K562 (cell line): ENCODE data around the gene NES. TPM values are rescaled to one million over a fixed set of nuclear protein-coding genes. Genes with fewer than 3 reads are reported as not detected.

Source experiments
- ATF1 ChIP-seq, 2 experiments: fragments of 450-650 bp in 1 of 2; IDR thresholded peaks; 2 replicates each; pipeline ENCODE4 v1.6.1; 2016; ENCODE audit warnings: missing compliant biosample characterization in 1 of 2, missing genetic modification characterization in 1 of 2
- CHCHD3 ChIP-seq: fragments of 250-450 bp; sonication (Bioruptor Pico); IDR thresholded peaks from 2 replicates; pipeline ENCODE4 v2.1.2; 2022; ENCODE audit warnings: mild to moderate bottlenecking
- CHD2 ChIP-seq: IDR thresholded peaks from 2 replicates; pipeline ENCODE4 v1.6.1; 2011; ENCODE audit warnings: low read depth, low read length
- DDX20 ChIP-seq: fragments of 450-650 bp; IDR thresholded peaks from 2 replicates; pipeline ENCODE4 v1.6.1; 2016; ENCODE audit warnings: missing genetic modification characterization, low read depth, mild to moderate bottlenecking, missing compliant biosample characterization, moderate library complexity
- IRF9 ChIP-seq: fragments of 450-650 bp; IDR thresholded peaks from 2 replicates; pipeline ENCODE4 v1.6.1; 2016; ENCODE audit warnings: missing biosample characterization, missing genetic modification characterization
- NFIC ChIP-seq: fragments of 450-650 bp; IDR thresholded peaks from 2 replicates; pipeline ENCODE4 v1.6.1; 2017; ENCODE audit warnings: mild to moderate bottlenecking, inconsistent platforms
- NFYB ChIP-seq: IDR thresholded peaks from 2 replicates; pipeline ENCODE4 v1.6.1; 2011; ENCODE audit warnings: mild to moderate bottlenecking, moderate library complexity; ENCODE audit not compliant: insufficient read length; ENCODE audit errors: extremely low read depth
- PHF8 ChIP-seq: fragments of 200-600 bp; sonication (generic); IDR thresholded peaks from 2 replicates; pipeline ENCODE4 v1.6.1; 2012; ENCODE audit warnings: mixed run types, mild to moderate bottlenecking, inconsistent platforms, low read length, moderate library complexity, borderline replicate concordance
- PRPF4 ChIP-seq: fragments of 200-400 bp; formaldehyde crosslinking; IDR thresholded peaks from one replicate; pipeline ENCODE4 v1.6.1; 2017; ENCODE audit warnings: low read length, low read depth, mild to moderate bottlenecking; ENCODE audit not compliant: insufficient read depth, poor library complexity, severe bottlenecking
- SMARCA4 ChIP-seq: fragments of 450-650 bp; IDR thresholded peaks from 2 replicates; pipeline ENCODE4 v1.6.1; 2016
- U2AF1 ChIP-seq: fragments of 200-400 bp; formaldehyde crosslinking; optimal IDR thresholded peaks from 2 replicates; pipeline ENCODE3; 2017; ENCODE audit warnings: mild to moderate bottlenecking, low read depth, low read length, moderate library complexity
- ZNF316 ChIP-seq: fragments of 450-650 bp; IDR thresholded peaks from 2 replicates; pipeline ENCODE4 v1.6.1; 2016
- polyA plus RNA-seq, 8 experiments: library from polyadenylated mRNA; depleted of rRNA in 4 of 8; stranded (reverse) in 5 of 8; unstranded in 3 of 8; fragments of >200 nt; fragmentation: Nextera tagmentation in 2 of 8; fragmentation: Illumina TruSeq in 1 of 8; extraction: Ambion mirVana in 2 of 8; extraction: Trizol in 1 of 8; gene quantifications; 2 replicates each; pipeline versions ENCODE4 v1.2.1 to v1.2.3, GENCODE V29; 2011 to 2014; ENCODE audit warnings: inconsistent platforms in 1 of 8, missing spikeins in 1 of 8
- total RNA-seq, 7 experiments: library from RNA; depleted of rRNA in 6 of 7; stranded (reverse); fragments of >200 nt in 6 of 7; fragmentation: Illumina TruSeq in 2 of 7; extraction: Trizol in 2 of 7; gene quantifications; 2 replicates each; pipeline versions ENCODE4 v1.2.1 to v1.2.3, GENCODE V29; 2011 to 2021; ENCODE audit warnings: low replicate concordance in 1 of 7
- TF ChIP-seq, protein P1 (sequence below): fragments of 250-450 bp; sonication (Bioruptor Pico); IDR thresholded peaks from 2 replicates; pipeline ENCODE4 v1.8.0; 2021; ENCODE audit warnings: moderate library complexity, mild to moderate bottlenecking, inconsistent platforms
- TF ChIP-seq, protein P2 (sequence below): IDR thresholded peaks from 2 replicates; pipeline ENCODE4 v1.6.1; 2011; ENCODE audit warnings: borderline replicate concordance, low read depth, mild to moderate bottlenecking, moderate library complexity, low read length; ENCODE audit not compliant: insufficient read depth, poor library complexity, severe bottlenecking
- TF ChIP-seq, protein P3 (sequence below), 2 experiments: fragments of 450-650 bp; IDR thresholded peaks; 2 replicates each; pipeline ENCODE4 v1.6.1; 2016; ENCODE audit warnings: mild to moderate bottlenecking in 2 of 2, borderline replicate concordance in 1 of 2, low read depth in 1 of 2, moderate library complexity in 1 of 2

The NES gene
- total and polyA plus RNA-seq, 9 of the 15 experiments (the other 6 are each of a cell fraction or from before 2014, with no cell fraction given) = 0.10 to 8.6 (median 4.2) TPM

DNA sequence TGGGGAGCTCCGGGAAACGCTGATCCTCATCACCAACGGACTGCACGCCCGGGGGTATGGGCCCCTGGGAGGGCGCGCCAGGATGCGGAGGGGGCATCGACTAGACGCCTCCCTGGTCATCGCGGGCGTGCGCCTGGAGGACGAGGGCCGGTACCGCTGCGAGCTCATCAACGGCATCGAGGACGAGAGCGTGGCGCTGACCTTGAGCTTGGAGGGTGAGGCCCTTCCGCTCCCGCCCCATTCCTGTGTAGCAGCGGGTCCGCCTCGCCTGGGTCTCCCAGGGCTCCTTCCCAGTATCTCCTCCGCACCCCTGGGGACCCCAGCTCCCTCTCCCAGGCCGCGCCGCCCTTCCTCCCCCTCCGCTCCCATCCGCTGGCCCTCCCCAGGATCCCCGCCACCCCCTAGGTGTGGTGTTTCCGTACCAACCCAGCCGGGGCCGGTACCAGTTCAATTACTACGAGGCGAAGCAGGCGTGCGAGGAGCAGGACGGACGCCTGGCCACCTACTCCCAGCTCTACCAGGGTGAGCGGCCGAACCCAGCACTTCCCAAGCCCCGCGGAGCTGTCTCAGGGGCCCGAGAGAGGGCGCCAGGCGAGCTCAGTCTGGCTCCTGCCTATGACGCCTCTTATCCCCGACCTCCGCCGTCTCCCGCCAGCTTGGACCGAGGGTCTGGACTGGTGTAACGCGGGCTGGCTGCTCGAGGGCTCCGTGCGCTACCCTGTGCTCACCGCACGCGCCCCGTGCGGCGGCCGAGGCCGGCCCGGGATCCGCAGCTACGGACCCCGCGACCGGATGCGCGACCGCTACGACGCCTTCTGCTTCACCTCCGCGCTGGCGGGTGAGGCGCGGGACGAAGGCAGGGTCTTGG, 53.0 kb downstream of the NES start (continued):
- peak; percentile 56; the same call in 1 of the 2 replicates for TF ChIP-seq ATF1 (CRISPR knock-in tag; IDR thresholded peaks at IDR 0.05)
- peak; percentile 88 for TF ChIP-seq ATF1 (tag; IDR thresholded peaks at IDR 0.05)
- TF ChIP-seq ZNF316 = no peak
- TF ChIP-seq CHD2 = no peak
- TF ChIP-seq, protein P1, sequence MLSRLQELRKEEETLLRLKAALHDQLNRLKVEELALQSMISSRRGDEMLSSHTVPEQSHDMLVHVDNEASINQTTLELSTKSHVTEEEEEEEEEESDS (CRISPR knock-in tag) = no peak
- no peak for TF ChIP-seq DDX20 (tag)
- no peak for TF ChIP-seq PRPF4
- TF ChIP-seq U2AF1 = no peak
- TF ChIP-seq PHF8 = peak; percentile 68; the same call in 1 of the 2 replicates
- TF ChIP-seq IRF9 = no peak
- TF ChIP-seq, protein P2, sequence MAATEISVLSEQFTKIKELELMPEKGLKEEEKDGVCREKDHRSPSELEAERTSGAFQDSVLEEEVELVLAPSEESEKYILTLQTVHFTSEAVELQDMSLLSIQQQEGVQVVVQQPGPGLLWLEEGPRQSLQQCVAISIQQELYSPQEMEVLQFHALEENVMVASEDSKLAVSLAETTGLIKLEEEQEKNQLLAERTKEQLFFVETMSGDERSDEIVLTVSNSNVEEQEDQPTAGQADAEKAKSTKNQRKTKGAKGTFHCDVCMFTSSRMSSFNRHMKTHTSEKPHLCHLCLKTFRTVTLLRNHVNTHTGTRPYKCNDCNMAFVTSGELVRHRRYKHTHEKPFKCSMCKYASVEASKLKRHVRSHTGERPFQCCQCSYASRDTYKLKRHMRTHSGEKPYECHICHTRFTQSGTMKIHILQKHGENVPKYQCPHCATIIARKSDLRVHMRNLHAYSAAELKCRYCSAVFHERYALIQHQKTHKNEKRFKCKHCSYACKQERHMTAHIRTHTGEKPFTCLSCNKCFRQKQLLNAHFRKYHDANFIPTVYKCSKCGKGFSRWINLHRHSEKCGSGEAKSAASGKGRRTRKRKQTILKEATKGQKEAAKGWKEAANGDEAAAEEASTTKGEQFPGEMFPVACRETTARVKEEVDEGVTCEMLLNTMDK = peak; percentile 99
- TF ChIP-seq, protein P3, sequence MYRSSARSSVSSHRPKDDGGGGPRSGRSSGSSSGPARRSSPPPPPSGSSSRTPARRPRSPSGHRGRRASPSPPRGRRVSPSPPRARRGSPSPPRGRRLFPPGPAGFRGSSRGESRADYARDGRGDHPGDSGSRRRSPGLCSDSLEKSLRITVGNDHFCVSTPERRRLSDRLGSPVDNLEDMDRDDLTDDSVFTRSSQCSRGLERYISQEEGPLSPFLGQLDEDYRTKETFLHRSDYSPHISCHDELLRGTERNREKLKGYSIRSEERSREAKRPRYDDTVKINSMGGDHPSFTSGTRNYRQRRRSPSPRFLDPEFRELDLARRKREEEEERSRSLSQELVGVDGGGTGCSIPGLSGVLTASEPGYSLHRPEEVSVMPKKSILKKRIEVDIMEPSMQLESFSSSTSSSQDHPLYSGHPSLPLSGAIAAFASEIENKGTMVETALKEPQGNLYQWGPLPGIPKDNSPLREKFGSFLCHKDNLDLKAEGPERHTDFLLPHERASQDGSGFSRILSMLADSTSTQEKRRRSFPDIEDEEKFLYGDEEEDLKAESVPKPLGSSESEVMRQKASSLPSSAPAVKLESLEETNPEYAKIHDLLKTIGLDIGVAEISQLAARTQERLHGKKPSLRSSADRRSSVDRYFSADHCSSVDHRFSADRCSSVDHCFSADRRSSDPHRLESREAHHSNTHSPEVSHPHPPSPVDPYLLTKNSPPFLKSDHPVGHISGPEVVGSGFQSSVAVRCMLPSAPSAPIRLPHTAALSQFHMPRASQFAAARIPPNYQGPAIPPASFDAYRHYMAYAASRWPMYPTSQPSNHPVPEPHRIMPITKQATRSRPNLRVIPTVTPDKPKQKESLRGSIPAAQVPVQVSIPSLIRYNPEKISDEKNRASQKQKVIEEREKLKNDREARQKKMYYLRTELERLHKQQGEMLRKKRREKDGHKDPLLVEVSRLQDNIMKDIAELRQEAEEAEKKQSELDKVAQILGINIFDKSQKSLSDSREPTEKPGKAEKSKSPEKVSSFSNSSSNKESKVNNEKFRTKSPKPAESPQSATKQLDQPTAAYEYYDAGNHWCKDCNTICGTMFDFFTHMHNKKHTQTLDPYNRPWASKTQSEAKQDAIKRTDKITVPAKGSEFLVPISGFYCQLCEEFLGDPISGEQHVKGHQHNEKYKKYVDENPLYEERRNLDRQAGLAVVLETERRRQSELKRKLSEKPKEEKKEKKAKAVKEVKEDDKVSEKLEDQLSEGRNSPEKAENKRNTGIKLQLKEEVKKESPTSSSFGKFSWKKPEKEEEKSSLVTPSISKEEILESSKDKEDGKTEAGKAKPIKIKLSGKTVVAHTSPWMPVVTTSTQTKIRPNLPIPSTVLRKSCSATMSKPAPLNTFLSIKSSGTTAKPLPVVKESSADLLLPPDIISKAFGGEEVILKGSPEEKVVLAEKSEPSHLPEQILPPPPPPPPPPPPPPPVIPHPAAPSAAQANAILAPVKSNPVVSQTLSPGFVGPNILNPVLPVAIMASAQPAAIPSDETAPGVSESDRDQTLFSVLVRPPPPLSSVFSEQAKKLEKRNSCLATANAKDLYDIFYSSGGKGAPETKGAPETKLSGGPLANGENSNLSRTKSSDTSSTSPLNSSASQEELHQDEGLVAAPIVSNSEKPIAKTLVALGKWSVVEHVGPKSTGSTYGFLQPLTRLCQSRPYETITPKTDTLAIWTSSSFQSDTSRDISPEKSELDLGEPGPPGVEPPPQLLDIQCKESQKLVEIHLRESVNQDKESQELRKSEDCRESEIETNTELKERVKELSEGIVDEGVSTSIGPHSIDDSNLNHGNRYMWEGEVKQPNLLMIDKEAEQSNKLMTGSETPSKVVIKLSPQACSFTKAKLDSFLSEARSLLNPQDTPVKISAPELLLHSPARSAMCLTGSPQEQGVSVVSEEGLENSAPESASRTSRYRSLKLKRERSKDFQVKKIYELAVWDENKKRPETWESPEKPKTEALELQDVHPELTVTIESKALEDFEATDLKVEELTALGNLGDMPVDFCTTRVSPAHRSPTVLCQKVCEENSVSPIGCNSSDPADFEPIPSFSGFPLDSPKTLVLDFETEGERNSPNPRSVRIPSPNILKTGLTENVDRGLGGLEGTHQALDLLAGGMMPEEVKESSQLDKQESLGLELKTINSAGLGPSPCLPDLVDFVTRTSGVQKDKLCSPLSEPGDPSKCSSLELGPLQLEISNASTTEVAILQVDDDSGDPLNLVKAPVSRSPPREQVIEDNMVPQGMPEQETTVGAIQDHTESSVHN (IDR thresholded peaks at IDR 0.05; ENCODE audit: borderline replicate concordance in 1 of 2, low read depth in 1 of 2) = no peak
- TF ChIP-seq SMARCA4 = no peak
- TF ChIP-seq NFYB = no peak
- peak; percentile 35 for TF ChIP-seq NFIC
- no peak for TF ChIP-seq CHCHD3 (CRISPR knock-in tag)
